ENCODE data around the gene FAM78A.

Gene FAM78A

DNA sequence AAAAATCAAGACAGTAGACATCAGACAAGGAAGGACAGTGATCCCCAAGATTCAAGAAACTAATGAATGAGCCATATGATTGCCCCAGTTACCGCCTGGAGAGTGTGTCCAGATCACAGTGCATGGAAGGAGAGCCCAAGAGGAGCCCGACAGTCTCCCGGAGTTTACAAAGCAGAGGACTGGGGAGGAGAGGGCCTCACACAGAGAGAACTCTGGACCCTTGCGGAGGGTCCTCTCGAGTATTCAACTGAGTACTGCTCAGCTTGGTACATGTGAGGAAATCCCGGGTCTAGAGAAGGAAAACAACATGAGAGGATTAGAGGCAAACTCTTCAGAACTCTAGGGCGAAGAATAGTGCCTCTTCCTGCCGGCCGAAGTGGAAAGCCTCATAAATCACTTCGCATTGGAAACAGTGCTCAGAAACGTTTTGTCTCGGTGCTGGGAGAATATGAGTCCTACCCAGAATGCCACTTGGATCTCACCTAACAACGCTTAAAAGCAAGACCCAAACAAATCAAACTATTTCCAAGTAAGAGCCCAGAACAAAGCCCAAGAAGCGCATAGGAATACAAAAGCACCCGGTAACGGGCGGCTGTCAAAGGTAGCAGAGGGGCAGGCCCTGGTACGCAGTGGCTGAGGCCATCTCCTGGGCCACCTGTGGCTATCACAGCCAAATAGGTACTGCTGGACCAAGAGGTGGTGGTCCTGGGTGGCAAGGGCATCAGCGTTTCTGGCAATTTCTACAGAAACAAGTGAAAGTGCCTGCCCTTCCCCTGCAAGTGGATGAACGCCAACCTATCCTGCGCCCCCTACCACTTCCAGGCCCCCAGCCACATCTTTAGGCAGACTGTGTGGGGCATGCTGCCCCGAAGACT lies 36.0 kb downstream of the FAM78A start:
- TF ChIP-seq, protein P1, sequence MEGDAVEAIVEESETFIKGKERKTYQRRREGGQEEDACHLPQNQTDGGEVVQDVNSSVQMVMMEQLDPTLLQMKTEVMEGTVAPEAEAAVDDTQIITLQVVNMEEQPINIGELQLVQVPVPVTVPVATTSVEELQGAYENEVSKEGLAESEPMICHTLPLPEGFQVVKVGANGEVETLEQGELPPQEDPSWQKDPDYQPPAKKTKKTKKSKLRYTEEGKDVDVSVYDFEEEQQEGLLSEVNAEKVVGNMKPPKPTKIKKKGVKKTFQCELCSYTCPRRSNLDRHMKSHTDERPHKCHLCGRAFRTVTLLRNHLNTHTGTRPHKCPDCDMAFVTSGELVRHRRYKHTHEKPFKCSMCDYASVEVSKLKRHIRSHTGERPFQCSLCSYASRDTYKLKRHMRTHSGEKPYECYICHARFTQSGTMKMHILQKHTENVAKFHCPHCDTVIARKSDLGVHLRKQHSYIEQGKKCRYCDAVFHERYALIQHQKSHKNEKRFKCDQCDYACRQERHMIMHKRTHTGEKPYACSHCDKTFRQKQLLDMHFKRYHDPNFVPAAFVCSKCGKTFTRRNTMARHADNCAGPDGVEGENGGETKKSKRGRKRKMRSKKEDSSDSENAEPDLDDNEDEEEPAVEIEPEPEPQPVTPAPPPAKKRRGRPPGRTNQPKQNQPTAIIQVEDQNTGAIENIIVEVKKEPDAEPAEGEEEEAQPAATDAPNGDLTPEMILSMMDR (conservative IDR thresholded peaks at IDR 0.05; ENCODE audit: low read depth): no peak
- ChIA-PET CTCF (no interaction called here), POLR2A (ENCODE audit: low non-redundant PET) (no interaction called here)
- no peak for DNase-seq (ENCODE audit: low spot score)
- no peak overlapping the region for H3K27ac ChIP-seq

DNA sequence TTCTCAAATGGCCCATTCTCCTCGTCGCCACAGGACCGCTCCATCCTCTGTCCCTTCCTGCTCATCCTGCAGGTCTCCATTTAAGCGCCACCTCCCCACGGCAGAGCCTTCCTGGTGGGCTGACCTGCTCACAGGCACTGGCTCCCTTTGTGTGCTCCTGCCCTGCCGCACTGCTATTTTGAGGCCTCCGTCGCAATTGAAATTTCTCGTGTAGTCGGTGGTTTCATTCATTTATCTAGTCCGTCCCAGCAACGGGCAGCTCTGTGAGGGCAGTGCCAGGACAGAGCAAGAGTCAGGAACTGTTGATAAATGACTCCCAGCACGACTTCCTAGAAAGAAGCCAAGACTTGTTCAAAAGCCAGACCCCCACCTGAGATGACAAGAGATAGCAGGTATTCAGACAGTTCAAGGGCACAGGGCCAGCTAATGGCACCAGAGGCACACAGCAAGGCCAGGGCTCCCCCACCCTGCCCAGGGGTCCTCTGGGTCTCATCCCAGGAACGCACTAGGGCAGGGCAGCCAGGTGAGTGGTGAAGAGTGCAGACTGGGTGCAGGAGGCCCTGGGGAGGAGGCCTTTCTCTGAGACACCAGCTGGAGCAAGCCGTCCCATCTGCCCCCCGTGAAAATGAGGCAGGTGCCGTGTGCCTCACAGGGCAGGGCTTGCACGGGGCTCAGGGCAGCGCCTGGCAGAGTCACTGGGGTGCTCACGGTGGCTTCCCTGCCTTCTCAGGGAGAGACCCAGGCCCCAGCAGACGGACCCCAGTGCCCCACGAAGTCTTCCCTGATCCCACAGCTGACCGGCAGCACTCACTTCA lies 36.9 kb downstream of the FAM78A start:
- POLR2A ChIA-PET (ENCODE audit: low non-redundant PET): no interaction called here
- no peak overlapping the region for H3K27ac ChIP-seq
- TF ChIP-seq, protein P1 (conservative IDR thresholded peaks at IDR 0.05; ENCODE audit: low read depth): no peak
- CTCF ChIA-PET: no interaction called here
- DNase-seq (ENCODE audit: low spot score): no peak

DNA sequence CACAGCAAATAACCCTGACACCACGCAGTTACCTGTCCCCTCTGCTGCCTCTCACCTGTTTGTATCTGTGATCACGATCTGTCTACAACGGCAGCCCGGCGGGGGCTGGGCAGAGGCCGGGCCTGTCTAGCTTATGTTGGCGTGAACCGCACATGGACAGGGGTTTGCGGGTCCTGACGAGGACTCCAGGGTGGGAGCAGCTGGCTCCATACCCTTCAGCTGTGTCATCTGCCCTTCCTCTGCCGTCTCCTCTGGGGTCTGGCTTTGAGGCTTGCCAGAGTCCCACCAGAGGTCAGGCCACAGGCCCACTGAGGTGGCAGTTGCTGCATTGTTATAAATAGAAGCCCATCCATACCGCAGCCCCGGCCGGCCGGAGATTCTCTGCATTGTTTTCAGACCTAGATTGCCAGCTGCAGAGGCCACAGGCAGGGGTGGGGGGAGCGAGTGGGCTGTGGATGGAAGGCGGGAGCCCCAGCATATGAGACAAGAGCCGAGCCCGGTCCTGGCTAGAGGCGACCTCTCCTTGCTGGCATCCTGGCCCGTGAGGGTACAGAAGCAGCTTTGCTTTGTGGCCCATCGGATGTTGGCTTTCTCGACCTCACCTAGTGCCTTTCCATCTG lies 37.8 kb downstream of the FAM78A start:
- DNase-seq (ENCODE audit: low spot score): no peak
- H3K27ac ChIP-seq: no peak overlapping the region; the same call in 1 of the 2 replicates
- TF ChIP-seq, protein P1 (conservative IDR thresholded peaks at IDR 0.05; ENCODE audit: low read depth): no peak
- CTCF ChIA-PET: interaction anchor here (1.2 kb wide), 1 partner anchor 98 kb away, joined by 4 read pairs; no protein-coding TSS in a partner anchor
- POLR2A ChIA-PET (ENCODE audit: low non-redundant PET): interaction anchor here (0.6 kb wide), 1 partner anchor 18 kb away, joined by 4 read pairs; no protein-coding TSS in a partner anchor

DNA sequence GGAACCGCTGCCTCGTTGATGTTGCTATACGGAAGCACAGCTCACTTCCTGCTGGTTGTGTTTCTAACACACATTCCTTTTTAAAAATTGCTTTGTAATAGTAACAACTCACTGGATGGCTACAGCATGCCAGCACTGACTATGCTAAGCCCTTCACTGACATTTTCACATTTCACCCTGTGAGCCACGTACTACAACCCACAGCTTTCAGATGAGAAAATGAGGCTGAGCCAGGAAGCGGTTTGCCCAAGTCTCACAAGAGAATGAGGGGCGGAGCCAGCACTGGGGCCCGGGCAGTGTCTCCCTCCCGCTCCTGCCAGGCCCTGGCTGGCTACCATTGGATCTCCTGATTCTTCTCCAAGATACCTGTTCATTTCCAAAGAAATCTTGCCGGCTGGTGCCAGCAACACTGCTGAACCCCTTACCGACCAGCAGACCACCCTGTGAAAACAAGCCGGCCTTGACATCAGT lies 38.3 kb downstream of the FAM78A start:
- DNase-seq (ENCODE audit: low spot score): peak; percentile 54
- TF ChIP-seq, protein P1 (conservative IDR thresholded peaks at IDR 0.05; ENCODE audit: low read depth): no peak
- POLR2A ChIA-PET (ENCODE audit: low non-redundant PET): no interaction called here
- CTCF ChIA-PET: interaction anchor here (1.2 kb wide), 1 partner anchor 99 kb away, joined by 4 read pairs; no protein-coding TSS in a partner anchor
- H3K27ac ChIP-seq: no peak overlapping the region; the same call in 1 of the 2 replicates

DNA sequence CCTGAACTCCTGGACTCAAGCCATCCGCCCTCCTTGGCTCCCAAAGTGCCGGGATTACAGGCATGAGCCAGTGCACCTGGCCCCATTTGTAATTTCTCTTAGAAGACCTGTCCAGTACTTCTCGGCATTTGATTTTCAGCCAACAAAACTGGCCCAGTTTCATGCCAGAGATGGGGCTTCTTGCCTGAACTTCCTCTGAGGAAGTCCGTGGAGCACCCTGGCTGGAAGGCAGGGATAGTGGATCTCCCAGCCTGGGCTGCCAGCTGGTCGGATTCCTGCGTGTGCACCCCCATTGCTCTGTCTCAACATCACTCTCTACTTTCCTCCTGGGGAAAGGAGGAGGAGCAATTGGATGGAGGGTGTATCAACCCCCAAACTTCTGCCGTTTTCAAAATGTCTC lies 39.0 kb downstream of the FAM78A start:
- ChIA-PET CTCF (interaction anchor here (1.2 kb wide), 1 partner anchor 99 kb away, joined by 4 read pairs; no protein-coding TSS in a partner anchor), POLR2A (ENCODE audit: low non-redundant PET) (no interaction called here)
- TF ChIP-seq, protein P1 (conservative IDR thresholded peaks at IDR 0.05; ENCODE audit: low read depth): no peak

DNA sequence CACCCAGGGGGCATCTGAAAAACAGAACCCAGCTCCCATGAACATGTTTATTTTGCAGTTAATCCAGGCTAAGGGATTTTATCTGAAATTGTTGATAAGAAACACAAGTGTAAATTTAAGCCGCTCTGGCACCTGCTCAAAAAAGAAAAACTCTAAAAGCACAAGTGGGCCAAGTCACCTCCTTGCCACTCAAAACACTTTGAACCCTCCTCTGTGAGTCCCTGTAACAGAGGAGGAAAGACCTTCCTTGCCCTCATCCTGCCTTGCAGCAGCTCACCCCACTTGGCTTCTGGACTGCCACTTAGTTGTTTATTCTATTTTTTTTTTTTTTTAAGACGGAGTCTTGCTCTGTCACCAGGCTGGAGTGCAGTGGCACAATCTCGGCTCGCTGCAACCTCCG lies 39.5 kb downstream of the FAM78A start:
- POLR2A ChIA-PET (ENCODE audit: low non-redundant PET): no interaction called here
- no peak overlapping the region for H3K27ac ChIP-seq
- DNase-seq (ENCODE audit: low spot score): no peak
- TF ChIP-seq, protein P1 (conservative IDR thresholded peaks at IDR 0.05; ENCODE audit: low read depth): no peak
- CTCF ChIA-PET: no interaction called here

More for the DNA sequence above, 39.0 kb downstream of the FAM78A start:
- DNase-seq (ENCODE audit: low spot score): no peak
- no peak overlapping the region for H3K27ac ChIP-seq
